Measurements from ENCODE around the gene PTCH2.

Gene PTCH2

GRCh38 chr1:44777969-44778635 is 65.0 kb downstream of the PTCH2 start:
- DNase-seq, result no peak

DNA sequence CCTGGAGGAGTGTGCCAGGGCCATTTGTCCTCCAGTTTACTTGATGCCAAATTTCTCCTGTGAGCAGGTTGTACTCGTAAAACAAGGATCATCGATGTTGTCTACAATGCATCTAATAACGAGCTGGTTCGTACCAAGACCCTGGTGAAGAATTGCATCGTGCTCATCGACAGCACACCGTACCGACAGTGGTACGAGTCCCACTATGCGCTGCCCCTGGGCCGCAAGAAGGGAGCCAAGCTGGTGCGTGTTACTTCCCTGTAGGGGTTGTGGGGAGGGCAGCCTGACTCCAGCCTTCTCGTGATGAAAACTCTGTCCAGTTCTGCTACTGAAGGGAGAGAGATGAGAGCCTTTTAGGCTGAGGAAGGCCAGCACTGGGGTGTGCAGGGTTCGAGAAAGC is 65.5 kb downstream of the PTCH2 start:
- DNase-seq, result no peak

DNA sequence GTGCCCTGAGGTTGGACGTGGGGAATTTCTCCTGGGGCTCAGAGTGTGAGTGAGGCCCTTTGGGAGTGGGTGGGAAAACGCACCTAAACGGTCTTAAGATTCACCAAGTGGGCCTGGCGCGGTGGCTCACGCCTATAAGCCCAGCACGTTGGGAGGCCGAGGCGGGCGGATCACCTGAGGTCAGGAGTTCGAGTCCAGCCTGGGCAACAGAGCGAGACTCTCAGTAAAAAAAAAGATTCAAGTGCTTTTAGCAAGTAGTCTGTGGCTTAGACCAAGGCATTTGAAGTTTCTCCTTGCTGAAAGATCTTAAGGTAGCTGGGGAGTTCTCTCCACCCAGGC is 66.4 kb downstream of the PTCH2 start:
- DNase-seq, result peak; percentile 20

GRCh38 chr1:44775930-44776729 is 66.9 kb downstream of the PTCH2 start:
- DNase-seq, result peak; percentile 50

DNA sequence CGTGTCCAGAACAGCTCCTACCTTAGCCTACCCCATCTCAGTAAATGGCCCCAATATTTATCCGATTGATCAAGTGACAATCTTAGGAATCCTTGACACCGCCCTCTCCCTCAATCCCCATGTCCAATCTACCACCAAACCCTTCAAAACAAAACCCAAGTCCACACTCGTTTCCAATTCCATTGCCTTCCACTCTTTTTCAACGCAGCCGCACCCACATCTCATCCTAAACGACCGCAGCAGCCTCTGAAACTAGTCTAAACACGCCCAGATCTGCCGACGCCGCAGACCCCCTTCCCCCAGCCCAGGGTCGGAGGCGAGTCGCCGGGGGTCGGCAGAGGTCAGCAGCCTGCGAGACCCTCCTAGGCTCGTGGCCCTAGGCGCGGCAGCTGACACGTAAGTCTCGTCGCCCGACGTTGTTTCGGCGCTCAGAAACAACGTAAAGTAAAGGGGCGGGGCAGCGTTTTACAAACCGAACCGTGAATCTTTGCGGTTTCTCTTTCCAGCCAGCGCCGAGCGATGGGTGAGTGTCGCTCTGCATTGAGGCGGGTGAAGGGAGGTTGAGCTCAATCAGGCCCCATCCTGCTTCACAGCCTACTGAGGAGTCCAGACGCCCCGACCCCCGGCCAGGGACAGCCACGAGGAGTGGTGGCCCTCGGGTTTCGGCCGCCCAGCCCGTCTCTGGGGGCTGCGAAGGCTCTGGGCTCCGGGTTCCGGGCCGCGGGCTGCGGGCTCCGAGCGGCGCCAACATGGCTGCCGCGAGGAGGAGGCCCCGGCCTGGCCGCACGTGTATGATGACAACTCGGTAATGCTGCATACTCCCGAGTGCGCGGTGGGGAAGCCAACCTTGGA is 67.7 kb downstream of the PTCH2 start, which contains the start of gene RPS8:
TSS of gene RPS8 (plus strand) at position 463 of the 852 bp plus-strand sequence. CDS start at position 520, 57 bp downstream.
- DNase-seq, result peak; percentile 94
